DMS 273 (cell line): ENCODE data around the gene IL1RAPL1.

Experiments
- DNase-seq: peaks from one replicate; lab custom pipeline; 2025; ENCODE audit not compliant: unreplicated experiment; lab: John Stamatoyannopoulos, UW

IL1RAPL1 gene

DNA sequence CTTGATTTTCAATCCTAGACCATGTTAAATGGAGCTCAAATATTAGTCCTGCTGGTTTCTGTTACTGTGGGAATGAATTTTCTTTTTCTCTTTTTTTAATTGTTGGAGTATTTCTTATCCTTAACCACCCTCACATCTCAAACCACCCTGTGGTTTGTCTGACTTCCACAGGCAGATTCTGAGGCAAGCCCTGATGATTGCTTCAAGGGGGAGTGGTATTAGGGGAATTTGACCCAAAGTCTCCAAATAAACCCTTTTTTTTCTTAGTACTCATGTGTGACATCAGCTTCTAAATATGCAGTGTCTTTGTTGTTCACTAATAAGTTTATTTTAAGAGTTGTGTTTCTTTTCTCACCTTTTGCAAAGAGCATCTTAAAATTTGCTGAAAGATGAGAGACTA is 810.3 kb downstream of the IL1RAPL1 start:
- no peak for DNase-seq

DNA sequence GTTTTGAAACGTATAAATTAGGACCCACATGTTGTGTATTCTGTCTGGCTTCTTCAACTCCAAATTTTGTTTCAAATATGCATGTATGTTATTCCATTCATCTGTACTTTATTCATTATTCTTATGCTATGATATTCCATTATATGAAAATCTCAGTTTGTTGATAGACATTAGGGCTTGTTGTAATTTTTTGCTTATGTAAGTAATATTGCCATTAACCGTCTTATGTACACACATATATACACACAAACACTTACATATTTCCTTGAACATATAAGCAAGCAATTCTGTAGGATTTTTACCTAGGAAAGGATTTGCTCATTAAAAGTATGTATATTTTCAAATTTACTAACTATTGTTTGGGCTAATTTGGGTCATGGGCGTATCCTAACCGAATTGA is 820.1 kb downstream of the IL1RAPL1 start:
- DNase-seq, result no peak

DNA sequence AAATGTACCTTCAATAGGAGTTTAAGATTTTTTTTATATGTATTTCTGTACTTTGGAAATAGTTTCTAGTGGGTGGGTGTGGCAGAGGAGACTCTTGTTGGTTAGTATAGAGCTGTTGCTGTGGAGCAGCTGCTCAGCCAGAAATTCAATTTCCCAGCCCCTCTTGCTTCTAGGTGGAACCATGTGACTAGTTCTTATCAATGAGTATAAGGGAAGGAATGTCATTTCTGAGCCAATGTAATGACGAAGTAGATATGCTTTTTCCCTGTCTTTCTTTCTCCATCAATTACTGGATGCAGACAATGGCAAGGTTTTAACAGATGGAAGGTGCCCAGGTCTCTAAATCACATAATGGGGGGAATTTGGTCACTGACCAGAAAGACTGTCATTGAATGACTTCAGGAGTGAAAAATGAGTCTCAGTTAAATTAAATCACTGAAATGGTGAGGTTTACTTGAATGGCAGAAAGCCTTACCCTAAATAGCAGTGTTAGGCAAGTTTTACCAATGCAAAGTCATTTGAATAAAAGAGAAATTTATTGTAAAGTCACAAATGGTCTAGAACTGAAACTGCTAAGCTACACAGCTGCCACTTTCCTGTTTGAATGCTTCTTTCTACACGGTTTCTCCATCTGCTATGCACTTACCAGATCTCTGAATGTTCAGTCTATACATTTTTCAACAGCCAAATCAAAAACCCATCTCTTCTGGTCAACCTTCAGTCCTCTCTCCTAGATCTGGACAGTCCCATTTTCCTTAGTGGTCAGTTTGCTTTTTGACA is 832.7 kb downstream of the IL1RAPL1 start:
- no peak for DNase-seq

DNA sequence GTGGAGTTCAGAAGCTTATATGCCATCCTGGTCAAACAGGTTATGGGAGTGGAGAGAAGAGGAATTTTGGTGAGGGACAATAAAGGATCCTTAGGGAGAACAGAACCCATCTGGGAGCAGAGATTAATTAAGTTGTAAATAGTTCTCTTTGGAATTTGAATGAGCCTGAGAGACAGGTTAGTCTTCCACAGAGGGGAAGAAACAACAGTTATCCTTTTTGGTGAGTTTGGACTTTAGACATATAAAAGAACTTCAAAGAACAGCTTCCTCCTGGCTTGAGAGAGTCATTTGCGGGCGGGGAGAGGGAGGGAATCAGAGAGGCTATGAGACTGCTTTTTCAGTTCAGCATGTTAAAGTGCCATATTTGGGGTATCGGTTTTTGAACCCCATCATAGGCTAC is 834.8 kb downstream of the IL1RAPL1 start:
- no peak for DNase-seq

DNA sequence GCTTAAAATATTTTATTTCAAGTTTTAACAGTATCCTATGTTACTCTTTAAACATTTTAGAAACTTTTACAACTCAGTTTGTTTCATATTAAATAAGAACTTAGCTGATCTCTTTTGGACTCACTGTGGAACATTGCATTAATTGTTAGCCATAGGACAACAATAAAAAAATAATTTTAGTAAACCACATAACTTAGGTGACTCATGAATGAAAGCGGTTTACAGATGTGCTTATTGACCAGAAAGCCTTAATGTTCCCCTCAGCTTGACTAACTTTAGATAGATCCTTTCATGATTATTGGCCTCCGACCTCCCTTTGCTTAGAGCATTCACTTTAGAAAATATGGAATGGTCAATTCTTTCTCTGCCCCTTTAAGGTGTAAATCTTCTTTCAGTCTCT is 844.6 kb downstream of the IL1RAPL1 start:
- no peak for DNase-seq

DNA sequence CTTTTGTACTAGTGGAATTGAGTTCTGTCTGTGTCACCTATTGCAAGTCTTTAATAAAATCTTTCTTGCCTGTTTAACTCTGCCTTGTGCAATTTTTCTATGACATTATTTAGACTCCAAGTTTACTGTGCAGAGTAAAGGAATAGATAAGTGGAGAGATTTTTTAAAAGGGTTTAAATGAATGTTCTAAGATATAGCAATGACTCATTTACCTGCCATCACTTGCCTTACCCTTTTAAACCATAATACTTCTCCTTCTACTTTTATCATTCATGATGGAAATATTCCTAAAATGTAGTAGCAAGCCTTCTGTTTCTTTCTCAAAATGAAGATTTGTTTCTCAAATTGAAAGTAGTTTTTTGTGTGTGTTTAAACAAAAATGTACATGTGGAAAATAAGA is 845.3 kb downstream of the IL1RAPL1 start:
- DNase-seq, result no peak

DNA sequence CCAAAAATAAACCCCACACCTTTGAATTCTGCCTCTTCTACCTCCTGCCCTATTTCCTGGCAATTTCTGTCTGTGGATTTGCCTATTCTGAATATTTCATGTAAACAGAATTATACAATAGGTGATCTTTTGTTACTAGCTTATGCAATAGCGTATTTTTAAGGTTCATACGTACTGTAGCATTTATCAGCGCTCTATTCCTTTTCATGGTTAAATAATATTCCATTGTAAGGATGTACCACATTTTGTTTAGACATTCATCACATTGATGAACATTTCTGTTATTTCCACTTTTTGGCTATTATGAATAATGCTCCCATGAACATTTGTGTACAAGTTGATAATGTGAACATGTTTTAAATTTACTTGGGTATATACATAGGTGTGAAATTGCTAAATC is 847.7 kb downstream of the IL1RAPL1 start:
- DNase-seq, result no peak

DNA sequence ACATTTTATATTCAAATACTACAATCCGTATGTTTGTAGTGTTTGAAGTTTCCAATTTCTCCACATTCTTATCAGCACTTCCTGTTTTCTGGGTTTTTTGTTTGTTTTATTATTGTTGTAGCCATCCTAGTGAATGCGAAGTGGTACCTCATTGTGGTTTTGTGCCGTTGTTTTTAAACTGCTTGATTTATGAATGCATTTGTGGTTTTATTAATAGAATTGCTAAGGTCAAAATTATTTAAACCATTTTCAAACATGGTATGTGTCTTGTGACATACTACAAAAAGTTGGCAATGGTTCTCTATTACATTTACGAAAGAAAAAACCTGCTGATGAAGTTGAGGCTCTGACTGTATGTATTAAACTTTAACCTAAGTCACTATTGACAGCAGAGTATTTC is 848.1 kb downstream of the IL1RAPL1 start:
- no peak for DNase-seq

DNA sequence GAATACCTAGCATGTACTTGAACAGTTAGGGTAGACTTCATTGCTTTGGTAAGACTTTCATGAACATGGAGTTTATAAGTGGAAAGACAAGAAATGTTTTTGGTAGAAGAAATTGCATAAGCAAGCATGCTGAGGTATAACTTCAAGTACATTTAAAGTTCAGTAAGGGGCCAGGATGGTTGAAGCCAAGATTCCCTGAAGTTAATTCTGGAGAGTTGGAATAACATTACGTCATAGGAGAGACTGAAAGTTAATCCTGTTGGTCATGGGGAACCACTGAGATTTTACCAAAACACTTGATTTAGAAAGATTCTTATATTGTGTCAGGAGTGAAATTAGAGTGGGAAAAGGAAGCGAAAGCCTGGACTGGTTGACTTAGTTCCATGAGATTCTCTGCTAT is 860.6 kb downstream of the IL1RAPL1 start:
- no peak for DNase-seq

DNA sequence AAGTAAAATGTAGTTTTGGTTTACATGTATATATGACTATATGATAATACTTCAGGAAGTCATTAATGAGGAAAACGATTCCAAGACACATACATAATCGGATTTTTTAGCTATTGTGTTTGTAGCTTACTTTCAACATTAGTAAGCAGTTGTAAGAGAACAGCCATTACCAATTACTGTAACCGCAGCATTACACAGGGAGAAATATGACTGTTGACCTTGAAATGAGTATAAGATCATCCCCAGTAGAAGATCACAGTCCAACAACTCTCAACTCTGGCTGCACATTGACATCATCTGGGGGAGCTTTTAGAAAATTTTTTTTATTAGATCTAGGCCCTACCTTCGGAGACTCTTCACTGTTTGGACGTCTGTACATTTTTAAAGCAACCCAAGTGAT is 866.1 kb downstream of the IL1RAPL1 start:
- DNase-seq, result no peak

DNA sequence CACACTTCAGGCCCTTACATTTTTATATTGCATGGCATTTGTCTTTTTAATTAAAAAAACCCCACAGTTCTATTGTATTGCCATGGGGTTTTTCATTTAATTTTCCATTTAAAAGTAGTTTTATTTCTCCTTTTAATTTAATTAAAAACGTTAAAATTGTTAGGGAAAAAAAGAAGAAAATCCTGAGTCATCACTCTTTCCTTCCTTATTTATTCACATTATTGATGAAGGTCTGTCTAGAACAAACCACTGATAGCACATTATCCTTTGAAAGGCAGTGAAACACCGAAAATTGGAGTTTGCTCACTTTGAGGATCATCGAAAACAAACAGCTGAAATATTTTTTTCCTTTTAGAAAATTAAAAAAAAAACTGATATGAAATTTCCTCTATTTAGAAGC is 868.5 kb downstream of the IL1RAPL1 start:
- no peak for DNase-seq

DNA sequence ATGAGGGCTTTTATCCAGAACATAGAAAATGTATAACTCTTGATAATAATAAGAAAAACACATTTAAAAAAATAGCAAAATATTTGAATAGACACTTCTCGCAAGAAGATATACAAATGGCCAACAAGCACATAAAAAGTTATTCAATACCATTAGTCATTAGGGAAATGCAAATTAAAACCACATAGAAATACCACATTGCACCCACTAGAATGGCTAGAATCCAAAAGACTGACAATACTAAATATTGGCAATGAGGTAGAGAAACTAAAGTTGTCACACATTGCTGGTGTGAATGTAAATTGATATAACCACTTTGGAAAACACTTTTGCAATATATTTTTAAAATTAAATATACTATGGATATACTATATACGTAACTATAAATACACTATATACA is 873.8 kb downstream of the IL1RAPL1 start:
- no peak for DNase-seq

DNA sequence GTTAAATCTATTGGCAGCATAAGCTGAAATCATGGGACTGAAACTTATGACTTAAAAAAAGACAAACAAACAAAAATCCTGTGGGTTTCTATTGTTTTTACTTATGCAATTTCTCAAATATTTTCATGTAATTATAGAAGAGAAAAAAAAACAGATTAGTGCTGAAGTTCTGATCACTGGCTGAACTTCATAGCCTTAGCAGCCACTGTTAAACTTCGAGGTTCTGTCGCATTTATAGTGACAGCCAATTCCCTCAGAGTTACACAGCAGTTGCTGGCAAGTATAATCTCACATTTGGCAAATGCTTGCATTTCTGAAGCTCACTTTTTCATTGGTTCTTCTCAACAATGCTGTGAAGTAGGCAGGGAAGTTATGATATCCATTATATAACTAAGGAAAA is 879.2 kb downstream of the IL1RAPL1 start:
- DNase-seq, result no peak

DNA sequence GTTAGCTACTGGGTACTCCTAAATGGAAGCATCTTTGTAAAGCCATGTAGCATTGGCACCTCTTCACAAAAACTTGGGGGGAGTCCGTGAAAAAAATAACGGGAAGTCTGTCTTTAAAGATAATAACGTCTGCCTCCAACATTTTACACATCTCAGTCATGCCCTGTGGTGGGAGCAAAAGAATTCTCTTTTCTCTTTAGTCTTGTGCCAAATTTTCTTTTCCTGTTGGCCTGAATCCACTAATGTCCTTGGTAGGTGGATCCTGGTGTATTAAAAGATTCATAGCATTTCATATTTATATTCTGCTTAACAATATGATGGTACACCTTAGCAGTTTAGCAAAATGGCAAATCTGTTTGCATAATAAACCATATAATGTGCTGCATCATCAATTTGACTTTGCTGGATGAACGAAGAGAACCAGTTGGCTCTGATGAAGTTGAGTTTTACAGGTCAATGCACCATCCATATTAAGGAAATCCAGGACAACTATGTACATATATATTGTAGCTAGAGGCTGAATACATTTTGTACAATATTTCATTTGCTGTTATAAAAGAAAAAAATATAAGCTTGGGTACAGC is 881.8 kb downstream of the IL1RAPL1 start:
- no peak for DNase-seq

DNA sequence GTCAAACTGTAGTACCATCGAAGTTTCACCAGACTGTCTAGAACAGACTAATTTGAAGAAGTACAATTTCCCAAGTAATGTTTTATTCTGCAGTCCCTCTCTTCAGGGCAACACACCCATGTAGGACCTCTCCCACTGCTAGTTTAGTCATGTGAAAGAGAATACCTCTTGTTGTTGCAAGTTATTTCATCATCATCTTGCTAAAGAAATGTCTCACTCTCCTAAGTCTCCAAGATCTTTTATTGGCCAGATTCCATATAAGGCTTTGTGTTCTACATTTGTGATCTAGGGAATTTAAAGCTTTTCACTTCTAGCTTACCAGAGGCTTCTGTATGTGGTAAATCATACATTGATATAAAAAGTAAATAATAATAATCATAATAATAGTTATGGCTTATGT is 882.8 kb downstream of the IL1RAPL1 start:
- DNase-seq, result no peak

DNA sequence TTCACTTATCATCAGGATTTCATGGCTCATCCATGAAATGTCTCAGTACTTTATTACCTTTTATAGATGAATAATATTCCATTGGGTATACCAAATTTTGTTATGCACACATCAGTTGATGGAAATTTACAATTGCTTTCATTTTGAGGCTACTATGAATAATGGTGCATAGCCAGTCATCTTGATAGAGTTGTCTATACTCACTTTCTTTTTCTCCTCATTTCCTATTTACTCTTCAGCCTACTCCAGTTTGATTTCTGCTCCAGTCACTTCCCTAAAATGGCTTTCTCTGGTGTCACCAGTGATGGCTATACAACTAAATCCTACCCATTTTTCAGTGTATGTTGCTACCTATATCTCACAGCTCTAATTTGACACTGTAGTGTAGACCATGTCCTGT is 884.6 kb downstream of the IL1RAPL1 start:
- DNase-seq, result no peak

DNA sequence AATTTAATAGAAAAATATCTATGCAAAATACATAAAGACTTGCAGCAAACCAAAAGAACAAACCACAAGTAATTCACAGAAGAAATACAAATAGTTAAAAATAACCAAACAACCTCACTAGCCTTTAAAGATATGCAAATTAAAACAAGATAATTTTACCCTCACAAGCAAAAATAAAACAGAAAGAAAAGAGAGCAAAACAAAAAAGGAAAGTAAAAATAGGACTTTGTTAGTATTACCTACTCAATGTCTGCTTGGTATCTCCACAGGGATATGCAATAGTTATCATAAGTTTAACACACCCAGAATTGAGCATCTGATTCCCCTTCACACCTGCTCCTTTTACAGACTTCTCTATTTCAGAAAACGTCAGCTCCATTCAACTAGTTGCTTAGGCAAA is 890.6 kb downstream of the IL1RAPL1 start:
- DNase-seq, result no peak

DNA sequence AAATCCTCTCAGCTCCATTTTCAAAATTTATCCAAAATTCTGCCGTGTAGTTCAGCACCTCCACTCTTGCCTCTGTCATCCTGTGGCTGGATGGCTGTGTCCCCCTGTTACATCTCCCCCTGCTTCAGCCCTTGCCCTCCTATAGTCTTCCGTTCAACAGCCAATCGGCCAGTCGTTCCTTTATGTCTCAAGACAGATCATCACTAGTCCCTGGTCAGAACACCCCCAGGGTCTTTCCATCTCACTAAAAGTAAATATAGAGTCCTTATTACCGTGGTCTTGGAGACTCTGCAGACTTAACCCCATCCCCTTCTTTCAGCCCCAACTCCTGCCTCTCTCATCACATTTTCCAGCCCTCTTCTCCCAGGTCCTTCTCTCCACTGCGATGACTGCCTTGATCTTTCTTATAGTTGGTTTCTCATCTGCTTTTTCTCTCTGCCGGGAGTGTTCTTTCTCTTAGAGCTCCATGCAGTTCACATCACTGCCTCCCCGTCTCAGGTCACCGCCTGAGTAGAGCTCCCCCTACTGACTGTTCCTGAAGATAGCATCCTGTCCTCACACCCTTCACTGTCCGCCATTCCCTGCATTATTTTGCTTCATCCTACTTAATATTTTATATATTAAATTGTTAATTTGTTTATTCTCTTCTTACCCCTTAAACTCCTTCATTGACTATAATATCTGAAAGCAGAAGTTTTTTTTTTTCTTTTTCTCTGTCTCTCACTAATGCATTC is 891.3 kb downstream of the IL1RAPL1 start:
- peak; percentile 69 for DNase-seq

DNA sequence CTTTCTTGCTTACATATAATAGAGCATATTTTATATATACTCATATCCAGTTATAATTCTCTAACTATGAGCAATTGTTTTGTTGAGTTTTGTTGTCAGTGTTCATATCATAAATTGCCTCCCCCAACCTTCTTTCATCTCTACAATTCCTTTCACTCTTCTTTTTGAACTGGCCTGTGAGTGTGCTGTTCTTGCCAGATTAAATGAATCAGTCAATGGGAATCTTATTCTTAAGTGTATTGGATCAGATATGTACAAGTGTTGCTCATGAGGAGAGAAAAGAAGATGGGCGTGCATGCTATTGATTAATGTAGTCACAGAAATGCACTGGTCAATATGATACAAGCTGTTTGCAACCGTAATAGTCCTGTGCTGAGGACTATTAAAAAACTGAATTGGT is 900.0 kb downstream of the IL1RAPL1 start:
- no peak for DNase-seq

DNA sequence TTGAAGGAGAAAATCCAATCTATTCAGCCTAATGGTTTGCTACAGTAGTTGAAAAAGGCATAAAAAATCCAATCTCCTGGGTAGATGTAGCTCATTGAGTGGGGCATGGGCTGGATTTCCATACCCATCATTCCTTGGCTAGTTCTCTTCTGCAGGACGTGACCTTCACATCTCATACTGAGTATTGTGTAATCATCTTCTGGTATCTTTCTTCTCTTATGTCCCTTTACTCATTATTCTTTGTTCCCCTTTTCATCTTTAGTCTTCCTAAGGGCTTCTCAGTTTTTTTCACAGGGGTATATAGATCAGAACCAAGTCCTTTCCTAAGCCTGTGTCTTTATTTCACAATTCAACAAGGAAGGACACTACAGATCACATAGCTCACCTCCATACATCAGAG is 900.5 kb downstream of the IL1RAPL1 start:
- DNase-seq, result no peak

DNA sequence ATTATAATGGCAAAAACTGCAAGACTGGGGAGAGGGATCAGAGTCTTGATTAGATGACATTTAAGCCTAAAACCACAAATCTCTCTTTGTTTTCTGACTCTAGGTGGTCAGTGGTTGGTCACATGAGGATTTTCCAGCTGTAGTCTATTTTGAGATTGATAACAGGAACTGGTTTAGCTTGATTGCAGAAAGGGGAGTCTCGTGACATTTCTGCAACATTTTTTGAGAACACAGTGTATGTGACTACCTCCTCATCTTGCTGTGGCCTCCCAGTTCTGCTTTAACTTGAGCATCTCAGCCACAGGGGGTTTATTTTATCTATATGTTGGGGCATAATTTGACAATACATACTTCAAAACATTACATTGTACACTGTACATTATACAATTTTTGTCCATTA is 901.7 kb downstream of the IL1RAPL1 start:
- DNase-seq, result no peak

DNA sequence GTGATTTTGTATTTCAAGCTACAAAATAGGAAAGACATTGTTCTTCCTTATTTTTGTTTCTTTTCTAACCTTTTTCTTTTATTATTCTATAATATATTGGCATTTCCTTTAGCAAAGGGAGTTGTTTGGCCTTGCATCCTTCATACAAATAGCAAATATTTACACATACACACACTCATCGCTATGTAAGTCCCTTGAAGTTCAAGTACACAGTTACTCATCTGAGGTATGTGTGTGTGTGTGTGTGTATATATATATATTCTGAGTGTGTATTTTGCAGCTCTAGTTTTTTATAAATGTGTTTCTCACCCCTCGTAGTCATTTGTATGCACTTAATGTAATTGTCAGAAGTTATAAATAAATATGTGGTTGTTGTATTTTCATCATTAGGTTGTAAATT is 903.4 kb downstream of the IL1RAPL1 start:
- DNase-seq, result no peak
